DND-41 (cell line): Measurements from ENCODE around the gene XPO6.

Experiments
- ATAC-seq: fragments of 200-7000 bp; cut with Tn5 transposase; 3 replicates; pipeline ENCODE4 v1.9.1; 2021; ENCODE audit warnings: low read depth; ENCODE audit not compliant: insufficient read depth
- DNase-seq: peaks from one replicate; pipeline ENCODE4 v3.0.0-alpha.2; 2020
- H2AFZ ChIP-seq: 2 replicates; pipeline ENCODE4 v1.6.0; 2012; ENCODE audit warnings: low read depth, low read length
- H3K27ac ChIP-seq: 2 replicates; pipeline ENCODE4 v1.5.1; 2012; ENCODE audit warnings: low read length, inconsistent platforms
- H3K27me3 ChIP-seq: fragments of 200-600 bp; sonication (generic); 2 replicates; pipeline ENCODE4 v1.6.0; 2012; ENCODE audit warnings: low read length, mild to moderate bottlenecking, inconsistent platforms; ENCODE audit not compliant: insufficient read depth, poor library complexity
- H3K36me3 ChIP-seq: 2 replicates; pipeline ENCODE4 v1.5.1; 2012; ENCODE audit warnings: low read length, inconsistent platforms; ENCODE audit not compliant: insufficient read depth
- H3K4me1 ChIP-seq: 2 replicates; pipeline ENCODE4 v1.5.1; 2012; ENCODE audit warnings: mild to moderate bottlenecking, low read length; ENCODE audit not compliant: insufficient read depth
- H3K4me2 ChIP-seq: 2 replicates; pipeline ENCODE4 v1.6.0; 2012; ENCODE audit warnings: mild to moderate bottlenecking, moderate library complexity, low read length, inconsistent platforms; ENCODE audit not compliant: insufficient read depth
- H3K4me3 ChIP-seq, 2 experiments: fragments of 200-600 bp in 1 of 2; shearing (Covaris generic) in 1 of 2; 2 replicates each; pipeline ENCODE4 v1.5.1; 2012 to 2016; ENCODE audit warnings: inconsistent platforms in 2 of 2, low read length in 2 of 2, mild to moderate bottlenecking in 2 of 2, low read depth in 1 of 2, moderate library complexity in 1 of 2
- H3K79me2 ChIP-seq: 2 replicates; pipeline ENCODE4 v1.6.0; 2012; ENCODE audit warnings: low read length, inconsistent platforms; ENCODE audit not compliant: insufficient read depth
- H3K9ac ChIP-seq: 2 replicates; pipeline ENCODE4 v1.6.0; 2012; ENCODE audit warnings: low read depth, mild to moderate bottlenecking, inconsistent platforms, low read length, moderate library complexity
- H3K9me3 ChIP-seq: 2 replicates; pipeline ENCODE4 v1.5.1; 2012; ENCODE audit warnings: low read length, moderate library complexity, mild to moderate bottlenecking, inconsistent platforms; ENCODE audit not compliant: insufficient read depth, severe bottlenecking
- H4K20me1 ChIP-seq: 2 replicates; pipeline ENCODE4 v1.6.0; 2012; ENCODE audit warnings: low read length; ENCODE audit not compliant: insufficient read depth
- EZH2 ChIP-seq: IDR thresholded peaks from 3 replicates; pipeline ENCODE4 v1.6.1; 2012; ENCODE audit warnings: borderline replicate concordance, low read depth, mild to moderate bottlenecking, moderate library complexity, low read length, inconsistent platforms; ENCODE audit not compliant: severe bottlenecking
- TF ChIP-seq, protein P1 (sequence below): IDR thresholded peaks from 2 replicates; pipeline ENCODE4 v1.5.1; 2012; ENCODE audit warnings: borderline replicate concordance, low read length, moderate library complexity, mild to moderate bottlenecking; ENCODE audit not compliant: poor library complexity, severe bottlenecking; ENCODE audit errors: extremely low read depth

The XPO6 gene

GRCh38 chr16:28051486-28051885, 160.3 kb downstream of the XPO6 start:
- Histone ChIP-seq H3K9ac (no peak overlapping the region), H3K9me3 (no peaks in the 10 kb centered on the region), H3K36me3 (no peaks in the 10 kb centered on the region), H3K4me3 (no peak overlapping the region), H3K4me1 (no peaks in the 10 kb centered on the region), H3K27me3 (no peaks in the 10 kb centered on the region), H2AFZ (no peak overlapping the region), H3K27ac (no peak overlapping the region), H3K79me2 (no peaks in the 10 kb centered on the region), H4K20me1 (no peaks in the 10 kb centered on the region), H3K4me2 (no peak overlapping the region)
- TF ChIP-seq, protein P1, sequence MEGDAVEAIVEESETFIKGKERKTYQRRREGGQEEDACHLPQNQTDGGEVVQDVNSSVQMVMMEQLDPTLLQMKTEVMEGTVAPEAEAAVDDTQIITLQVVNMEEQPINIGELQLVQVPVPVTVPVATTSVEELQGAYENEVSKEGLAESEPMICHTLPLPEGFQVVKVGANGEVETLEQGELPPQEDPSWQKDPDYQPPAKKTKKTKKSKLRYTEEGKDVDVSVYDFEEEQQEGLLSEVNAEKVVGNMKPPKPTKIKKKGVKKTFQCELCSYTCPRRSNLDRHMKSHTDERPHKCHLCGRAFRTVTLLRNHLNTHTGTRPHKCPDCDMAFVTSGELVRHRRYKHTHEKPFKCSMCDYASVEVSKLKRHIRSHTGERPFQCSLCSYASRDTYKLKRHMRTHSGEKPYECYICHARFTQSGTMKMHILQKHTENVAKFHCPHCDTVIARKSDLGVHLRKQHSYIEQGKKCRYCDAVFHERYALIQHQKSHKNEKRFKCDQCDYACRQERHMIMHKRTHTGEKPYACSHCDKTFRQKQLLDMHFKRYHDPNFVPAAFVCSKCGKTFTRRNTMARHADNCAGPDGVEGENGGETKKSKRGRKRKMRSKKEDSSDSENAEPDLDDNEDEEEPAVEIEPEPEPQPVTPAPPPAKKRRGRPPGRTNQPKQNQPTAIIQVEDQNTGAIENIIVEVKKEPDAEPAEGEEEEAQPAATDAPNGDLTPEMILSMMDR = no peak
- TF ChIP-seq EZH2 = no peak
- ATAC-seq (no peak), DNase-seq (no peak)
